Neural cell (in vitro differentiated cells): ENCODE measurements around the gene ENAH.

Experiments
- EP300 ChIP-seq: fragments of 450-650 bp; conservative IDR thresholded peaks from 2 replicates; pipeline ENCODE4 v1.6.1; 2014; ENCODE audit warnings: antibody characterized with exemption, mild to moderate bottlenecking, moderate library complexity; ENCODE audit not compliant: poor library complexity, severe bottlenecking
- EZH2 ChIP-seq: fragments of 200-600, 300-800 bp; shearing (Covaris generic), sonication (generic); IDR thresholded peaks from 2 replicates; pipeline ENCODE4 v1.6.1; 2014; ENCODE audit warnings: antibody characterized with exemption, low read length, borderline replicate concordance, mild to moderate bottlenecking; ENCODE audit not compliant: insufficient read depth, poor library complexity, severe bottlenecking
- MXI1 ChIP-seq: fragments of 450-650 bp; conservative IDR thresholded peaks from 2 replicates; pipeline ENCODE4 v1.6.1; 2014; ENCODE audit warnings: antibody characterized with exemption, mild to moderate bottlenecking; ENCODE audit not compliant: poor library complexity, severe bottlenecking
- POLR2AphosphoS5 ChIP-seq: IDR thresholded peaks from 2 replicates; pipeline ENCODE4 v1.6.1; 2012
- RAD21 ChIP-seq: fragments of 450-650 bp; conservative IDR thresholded peaks from 2 replicates; pipeline ENCODE4 v1.6.1; 2014; ENCODE audit warnings: antibody characterized with exemption, mild to moderate bottlenecking, moderate library complexity
- REST ChIP-seq: IDR thresholded peaks from 2 replicates; pipeline ENCODE4 v1.6.1; 2012; ENCODE audit warnings: borderline replicate concordance
- SMC3 ChIP-seq: fragments of 450-650 bp; conservative IDR thresholded peaks from 2 replicates; pipeline ENCODE4 v1.6.1; 2014; ENCODE audit warnings: antibody characterized with exemption, mild to moderate bottlenecking, moderate library complexity; ENCODE audit not compliant: poor library complexity
- TAF1 ChIP-seq: IDR thresholded peaks from 2 replicates; pipeline ENCODE4 v1.6.1; 2012; ENCODE audit warnings: low read depth
- TF ChIP-seq, protein P1 (sequence below): fragments of 450-650 bp; IDR thresholded peaks from 2 replicates; pipeline ENCODE4 v1.5.1; 2014; ENCODE audit warnings: antibody characterized with exemption, mild to moderate bottlenecking, moderate library complexity; ENCODE audit not compliant: poor library complexity, severe bottlenecking

DNA sequence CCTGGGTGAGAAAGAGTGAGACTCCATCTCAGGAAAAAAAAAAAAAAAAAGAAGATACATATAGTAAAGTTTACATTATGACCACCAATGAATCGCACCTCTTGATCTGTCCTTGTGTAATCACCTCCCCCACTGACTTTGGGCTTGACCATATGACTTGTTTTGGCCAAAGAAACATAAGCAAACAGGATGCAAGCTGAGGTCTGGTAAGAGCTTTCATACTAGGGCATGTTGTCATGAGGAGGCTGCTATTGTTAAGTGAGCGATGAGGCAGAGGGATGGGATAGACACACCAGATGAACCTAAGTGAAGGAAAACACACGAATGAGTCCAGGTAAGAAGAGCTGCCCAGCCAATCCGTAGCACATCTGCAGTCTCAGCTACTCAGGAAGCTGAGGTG lies 10.7 kb downstream of the ENAH start:
- TF ChIP-seq POLR2AphosphoS5 (no peak), REST (no peak), EZH2 (no peak), TAF1 (no peak), RAD21 (no peak), MXI1 (no peak), EP300 (no peak), SMC3 (no peak)
- TF ChIP-seq, protein P1, sequence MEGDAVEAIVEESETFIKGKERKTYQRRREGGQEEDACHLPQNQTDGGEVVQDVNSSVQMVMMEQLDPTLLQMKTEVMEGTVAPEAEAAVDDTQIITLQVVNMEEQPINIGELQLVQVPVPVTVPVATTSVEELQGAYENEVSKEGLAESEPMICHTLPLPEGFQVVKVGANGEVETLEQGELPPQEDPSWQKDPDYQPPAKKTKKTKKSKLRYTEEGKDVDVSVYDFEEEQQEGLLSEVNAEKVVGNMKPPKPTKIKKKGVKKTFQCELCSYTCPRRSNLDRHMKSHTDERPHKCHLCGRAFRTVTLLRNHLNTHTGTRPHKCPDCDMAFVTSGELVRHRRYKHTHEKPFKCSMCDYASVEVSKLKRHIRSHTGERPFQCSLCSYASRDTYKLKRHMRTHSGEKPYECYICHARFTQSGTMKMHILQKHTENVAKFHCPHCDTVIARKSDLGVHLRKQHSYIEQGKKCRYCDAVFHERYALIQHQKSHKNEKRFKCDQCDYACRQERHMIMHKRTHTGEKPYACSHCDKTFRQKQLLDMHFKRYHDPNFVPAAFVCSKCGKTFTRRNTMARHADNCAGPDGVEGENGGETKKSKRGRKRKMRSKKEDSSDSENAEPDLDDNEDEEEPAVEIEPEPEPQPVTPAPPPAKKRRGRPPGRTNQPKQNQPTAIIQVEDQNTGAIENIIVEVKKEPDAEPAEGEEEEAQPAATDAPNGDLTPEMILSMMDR = no peak
